PFSK-1 (cell line): ENCODE measurements around the gene YLPM1.

Experiments
- REST ChIP-seq, 2 experiments: IDR thresholded peaks; 2 replicates each; pipeline versions ENCODE4 v1.6.1 to v1.8.0; 2011 to 2012; ENCODE audit warnings: low read depth in 2 of 2, low read length in 2 of 2, control low read depth in 1 of 2, inconsistent platforms in 1 of 2, mild to moderate bottlenecking in 1 of 2, moderate library complexity in 1 of 2; ENCODE audit not compliant: insufficient read depth in 1 of 2
- TAF1 ChIP-seq: IDR thresholded peaks from 2 replicates; pipeline ENCODE4 v1.6.1; 2012; ENCODE audit warnings: low read length, control low read depth, borderline replicate concordance; ENCODE audit not compliant: insufficient read depth

GRCh38 chr14:74865156-74865555 is 102.0 kb downstream of the YLPM1 start:
- no peak for TF ChIP-seq TAF1
- no peak for TF ChIP-seq REST (IDR thresholded peaks at IDR 0.05; ENCODE audit: insufficient read depth in 1 of 2, low read depth in 2 of 2, low read length in 2 of 2)
